Measurements from ENCODE around the gene SH3PXD2B.
"Not testable (repeated sequence)": the region's sequence is repeated elsewhere in the genome, so short reads cannot be mapped to it uniquely, and the experiment has no call there.

The SH3PXD2B gene

GRCh38 chr5:172417983-172418630 is 36.2 kb downstream of the SH3PXD2B start:
- DNase-seq: peak; percentile 95

- no peak for DNase-seq
Measured at GRCh38 chr5:172417130-172417841, 37.0 kb downstream of the SH3PXD2B start.

GRCh38 chr5:172415362-172416275 is 38.7 kb downstream of the SH3PXD2B start:
- DNase-seq: no peak

DNA sequence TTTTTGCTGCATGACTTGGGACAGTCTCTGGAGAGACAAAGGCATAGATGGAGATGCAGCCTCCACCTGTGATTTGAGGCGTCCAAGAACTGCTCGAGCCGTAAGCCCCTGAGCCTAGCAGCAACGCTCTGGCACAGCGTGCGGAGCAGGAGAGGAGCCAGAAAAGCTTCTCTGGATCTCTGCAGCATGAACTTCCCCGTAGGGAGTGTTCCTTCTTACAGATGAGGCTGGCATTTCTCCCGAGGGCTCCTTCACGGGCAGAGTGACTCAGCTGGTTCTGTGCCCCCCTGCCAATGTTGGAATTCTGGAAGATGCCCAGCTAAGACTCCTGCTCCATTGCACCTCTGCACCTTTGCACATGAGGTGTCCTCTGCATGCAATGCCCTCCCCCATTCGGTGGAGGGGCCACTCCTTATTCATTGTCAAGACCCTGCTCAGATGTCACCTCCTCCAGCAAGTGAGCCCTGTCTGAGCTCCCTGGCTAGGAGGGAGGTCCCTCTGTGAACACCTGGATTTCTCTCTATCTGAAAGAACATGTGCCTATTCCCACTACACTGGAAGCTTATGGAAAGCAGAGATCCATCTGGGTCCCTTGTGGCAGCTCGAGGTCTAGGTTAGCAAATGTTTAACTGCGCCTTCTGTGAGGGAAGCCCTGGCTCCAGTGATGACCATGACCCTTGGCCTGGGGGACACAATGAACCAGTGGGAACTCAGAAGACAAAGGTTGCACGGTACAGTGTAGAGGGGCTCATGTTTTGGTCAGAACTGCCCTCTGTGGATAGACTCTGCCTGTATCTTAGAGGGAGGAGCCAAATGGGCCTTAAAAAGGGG is 39.6 kb downstream of the SH3PXD2B start:
- DNase-seq: peak; percentile 45

DNA sequence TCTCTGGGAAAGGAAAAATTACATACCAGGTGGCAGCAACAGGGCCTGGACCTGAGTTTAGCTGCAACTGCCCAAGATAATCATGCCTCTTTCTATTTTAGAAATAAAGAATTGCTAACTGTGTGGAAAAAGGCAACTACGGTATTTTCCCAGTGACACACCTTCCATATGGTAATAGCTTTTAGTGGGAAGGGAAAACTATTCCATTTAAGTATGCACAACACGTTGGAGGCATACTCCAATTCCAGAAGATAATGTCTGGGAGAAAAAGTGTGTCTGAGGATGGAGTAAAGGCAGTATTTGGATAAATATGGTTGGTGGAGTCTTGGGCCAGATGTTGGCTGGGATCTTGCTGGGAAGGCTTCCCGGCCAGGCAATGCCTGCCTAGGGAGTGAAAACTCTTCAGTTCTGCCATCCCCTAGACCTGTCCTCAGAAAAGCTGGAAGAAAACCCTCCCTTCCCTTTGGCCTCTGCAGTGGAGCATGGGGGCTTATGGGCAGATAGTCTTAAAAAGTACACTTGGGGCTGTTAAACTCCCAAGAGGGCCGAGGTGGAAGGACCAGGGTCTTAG is 40.6 kb downstream of the SH3PXD2B start:
- DNase-seq: no peak

- peak; percentile 98 for DNase-seq
Measured at GRCh38 chr5:172412724-172413286, 41.5 kb downstream of the SH3PXD2B start.

GRCh38 chr5:172411484-172412072 is 42.7 kb downstream of the SH3PXD2B start:
- DNase-seq: no peak

GRCh38 chr5:172410662-172411483 is 43.5 kb downstream of the SH3PXD2B start:
- peak; percentile 52 for DNase-seq

DNA sequence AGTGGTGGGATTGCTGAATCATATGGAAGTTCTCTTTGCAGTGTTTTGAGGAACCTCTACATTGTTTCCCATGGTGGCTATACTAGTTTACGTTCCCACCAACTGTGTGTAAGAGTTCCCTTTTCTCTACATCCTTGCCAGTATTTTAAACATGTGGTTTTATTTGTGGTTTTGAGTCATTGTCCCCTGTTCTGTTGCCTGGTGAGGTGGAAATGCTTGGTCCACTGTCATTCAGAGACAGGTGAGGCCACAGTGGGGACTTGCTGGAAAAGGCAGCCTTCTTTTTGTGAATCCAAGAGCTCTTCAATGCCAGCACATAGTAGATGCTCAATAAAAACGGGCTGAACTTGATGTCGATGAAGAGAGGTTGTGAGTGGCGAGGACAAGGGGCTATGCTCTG is 44.2 kb downstream of the SH3PXD2B start:
- DNase-seq: peak; percentile 79

DNA sequence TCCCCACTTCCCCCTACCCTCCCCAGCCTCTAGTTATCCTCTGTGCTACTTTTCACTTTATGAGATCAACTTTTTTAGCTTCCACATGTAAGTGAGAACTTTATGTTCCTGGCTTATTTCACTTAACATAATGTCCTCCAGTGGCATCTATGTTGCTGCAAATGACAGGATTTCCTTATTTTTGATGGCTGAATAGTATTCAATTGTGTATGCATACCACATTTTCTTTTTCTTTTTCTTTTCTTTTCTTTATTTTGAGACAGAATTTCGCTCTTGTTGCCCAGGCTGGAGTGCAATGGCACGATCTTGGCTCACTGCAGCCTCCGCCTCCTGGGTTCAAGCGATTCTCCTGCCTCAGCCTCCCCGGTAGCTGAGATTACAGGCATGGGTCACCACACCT is 44.8 kb downstream of the SH3PXD2B start:
- not testable (repeated sequence) for DNase-seq

- DNase-seq: no peak
Measured at GRCh38 chr5:172407822-172408221, 46.5 kb downstream of the SH3PXD2B start.

- DNase-seq: no peak
Measured at GRCh38 chr5:172407241-172407691, 47.1 kb downstream of the SH3PXD2B start.

DNA sequence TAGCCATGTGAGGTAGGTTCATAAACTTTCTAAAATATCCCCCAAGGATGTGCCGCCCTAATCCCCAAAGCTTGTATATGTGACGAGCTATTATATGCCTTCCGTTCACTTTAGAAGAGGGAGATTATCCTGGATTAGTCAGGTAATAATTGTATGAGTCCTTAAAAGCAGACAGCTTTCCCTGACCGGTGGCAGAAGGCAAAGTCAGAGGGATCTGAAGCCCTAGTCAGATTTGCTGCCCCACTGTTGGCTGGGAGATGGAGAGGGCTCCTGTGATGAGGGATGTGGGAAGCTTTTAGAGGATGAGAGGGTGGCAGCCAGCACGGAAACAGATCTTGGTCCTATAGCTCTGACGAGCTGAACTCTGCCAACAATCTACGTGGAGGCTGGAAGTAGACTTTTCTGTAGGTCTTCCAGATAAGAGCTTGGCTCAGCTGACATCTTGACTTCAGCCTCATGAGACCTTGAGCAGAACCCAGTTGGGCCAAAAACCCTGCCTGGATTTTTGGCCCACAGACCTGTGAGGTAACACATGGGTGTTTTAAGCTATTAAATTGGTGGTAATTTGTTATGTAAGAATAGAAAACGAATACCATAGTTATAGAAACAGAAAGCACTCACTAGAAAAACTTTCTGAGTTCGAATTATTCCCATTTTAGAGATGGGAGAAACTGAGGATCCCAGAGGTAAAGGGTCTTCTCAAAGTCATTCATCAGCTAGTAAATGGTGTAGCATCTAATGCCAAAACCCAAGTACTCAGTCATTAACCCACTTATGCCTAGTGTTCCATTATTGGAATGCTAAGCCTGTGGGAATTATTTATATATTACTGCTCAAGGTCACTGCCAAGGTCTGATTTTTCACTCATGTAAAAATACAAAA is 48.9 kb downstream of the SH3PXD2B start:
- DNase-seq: no peak

DNA sequence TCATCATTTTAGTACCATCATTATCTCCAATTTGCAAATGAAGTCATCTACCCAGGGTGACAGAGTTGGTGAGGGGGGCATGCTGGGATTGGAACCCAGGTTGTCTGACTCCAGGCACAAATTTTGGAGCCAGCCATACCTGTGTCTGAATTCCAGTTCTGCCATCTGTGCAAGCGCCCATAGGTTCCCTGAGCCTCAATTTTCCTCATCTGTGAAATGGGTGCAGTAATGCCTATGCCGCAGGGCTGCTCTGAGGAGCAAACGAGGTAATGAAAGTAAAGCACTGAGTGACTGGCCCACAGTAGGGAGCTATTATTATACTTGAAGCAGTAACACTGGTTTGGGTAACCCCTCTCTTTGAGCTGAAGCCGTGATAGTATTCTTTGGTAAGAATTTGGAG is 49.6 kb downstream of the SH3PXD2B start:
- no peak for DNase-seq

DNA sequence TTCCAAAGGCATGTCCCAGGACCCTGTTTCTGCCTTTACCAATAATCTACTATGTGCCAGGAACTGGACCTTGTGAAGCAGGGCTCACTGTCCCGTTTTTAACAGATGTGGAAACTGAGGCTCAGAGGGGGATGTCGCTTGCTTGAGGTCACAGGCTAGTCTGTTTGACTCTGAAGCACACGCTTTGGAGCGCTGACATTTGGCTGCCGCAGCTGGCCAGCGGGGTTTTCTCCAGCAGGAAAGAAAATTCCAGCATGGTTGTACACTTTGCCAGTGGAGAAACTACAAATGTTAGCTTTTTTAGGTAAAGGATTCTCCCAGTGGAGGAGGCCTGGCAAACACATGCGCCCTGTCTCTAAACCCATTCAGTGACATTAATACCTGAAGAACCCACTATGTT is 50.5 kb downstream of the SH3PXD2B start:
- no peak for DNase-seq

DNA sequence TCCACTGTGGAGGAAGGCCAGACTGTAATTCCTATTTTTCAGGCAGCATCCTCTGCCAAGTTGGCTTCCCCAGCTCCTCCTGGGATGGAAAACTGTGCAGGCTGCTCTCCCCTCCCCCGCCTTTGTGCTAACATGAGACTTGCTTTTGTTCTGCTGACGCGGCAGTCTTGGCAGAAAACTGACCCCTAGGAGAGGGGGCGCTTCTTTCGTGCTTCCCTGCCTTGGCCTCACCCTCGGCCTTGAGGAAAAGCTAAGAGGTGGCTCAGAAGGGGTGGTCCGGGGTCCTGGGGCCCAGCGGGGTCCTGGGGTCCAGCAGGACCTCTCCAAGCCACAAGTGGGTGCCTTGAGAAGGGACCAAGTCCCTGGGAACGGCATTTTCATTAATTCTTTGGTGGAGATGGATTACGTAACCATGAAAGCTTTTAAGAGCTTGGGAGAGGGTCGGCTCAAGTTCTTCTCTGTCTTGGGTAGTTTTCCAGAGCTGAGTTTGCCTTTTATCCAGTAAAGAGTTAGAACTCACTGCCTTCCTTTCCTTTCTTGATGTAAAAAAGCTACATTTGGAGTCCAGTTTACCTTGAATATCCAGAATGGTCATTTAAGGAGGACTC is 51.0 kb downstream of the SH3PXD2B start:
- DNase-seq: no peak

DNA sequence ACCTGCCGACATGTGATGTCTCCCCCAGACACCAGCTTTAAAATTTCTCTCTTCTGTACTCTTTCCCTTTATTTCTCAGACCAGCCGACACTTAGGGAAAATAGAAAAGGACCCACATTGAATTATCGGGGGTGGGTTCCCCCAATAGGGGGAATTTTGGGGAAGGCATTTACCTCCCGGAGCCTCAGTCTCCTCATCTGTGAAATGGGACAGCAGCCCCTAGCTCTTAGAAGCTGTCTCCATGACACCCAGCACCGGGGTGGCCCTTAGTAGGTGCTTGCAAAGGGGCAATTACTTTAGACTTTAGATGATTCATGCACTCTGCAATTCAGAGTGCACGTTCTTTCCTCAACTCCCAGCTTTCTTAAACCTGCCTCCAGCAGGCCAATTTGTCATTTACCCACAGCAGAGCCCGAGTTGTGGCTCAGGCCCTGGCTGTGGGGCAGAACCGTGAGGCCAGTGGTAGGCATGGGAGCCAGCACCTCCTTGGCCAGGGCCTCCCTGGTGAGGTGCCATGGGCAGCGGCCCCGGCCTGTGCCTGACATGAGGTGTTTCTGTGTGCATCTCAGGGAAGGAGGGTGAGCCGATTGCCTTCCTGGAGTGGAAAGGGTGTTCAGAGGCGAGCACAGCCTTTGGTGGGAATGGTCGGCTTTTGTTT is 51.7 kb downstream of the SH3PXD2B start:
- DNase-seq: no peak

DNA sequence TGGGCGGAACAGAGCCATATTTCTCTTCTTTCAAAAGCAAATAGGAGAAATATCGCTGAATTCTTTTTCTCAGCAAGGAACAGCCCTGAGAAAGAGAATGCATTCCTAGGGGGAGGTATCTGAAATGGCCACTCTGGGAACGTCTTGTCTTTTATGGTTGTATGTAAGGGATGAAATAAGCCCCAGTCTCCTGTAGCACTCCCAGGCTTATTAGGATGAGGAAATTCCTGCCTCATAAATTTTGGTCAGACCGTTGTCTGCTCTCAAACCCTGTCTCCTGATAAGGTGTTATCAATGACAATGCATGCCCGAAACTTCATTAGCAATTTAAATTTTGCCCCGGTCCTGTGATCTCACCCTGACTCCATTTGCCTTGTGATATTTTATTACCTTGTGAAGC is 52.3 kb downstream of the SH3PXD2B start:
- not testable (repeated sequence) for DNase-seq

All from fibroblast of skin of back (primary cell).